Measurements from ENCODE around the gene SMIM45.
A peak's percentile ranks its signal among the peaks of the same experiment; 100 is the strongest.

SMIM45 gene

GRCh38 chr22:41968601-41969000 lies 16.7 kb downstream of the SMIM45 start:
- TF ChIP-seq TAF7 (optimal IDR thresholded peaks at IDR 0.05; ENCODE audit: borderline replicate concordance, low read depth, low read length): no peak
- Histone ChIP-seq H3K4me2 (ENCODE audit: insufficient read depth in 1 of 2, low read depth in 2 of 2, low read length in 2 of 2) (no peak overlapping the region), H2AFZ (ENCODE audit: low read length) (no peak overlapping the region), H3K79me2 (ENCODE audit: control insufficient read depth in 1 of 2, insufficient read depth in 2 of 2, low read length in 2 of 2) (no peaks in the 10 kb centered on the region), H3K18ac (ENCODE audit: extremely low read depth, low read length) (no peak overlapping the region), H3K9ac (replicated peaks in 1 of 4; ENCODE audit: extremely low read depth in 1 of 4, low read depth in 3 of 4, low read length in 3 of 4) (no peak overlapping the region), H3K23ac (ENCODE audit: insufficient read length) (no peak overlapping the region), H2BK120ac (replicated peaks; ENCODE audit: low read depth, low read length) (no peak overlapping the region), H4K8ac (ENCODE audit: extremely low read depth, insufficient read depth, low read length) (no peak overlapping the region), H2AK5ac (ENCODE audit: low read depth, low read length) (0 out of 2 replicates have a peak overlapping the region, but pooled peaks have one; percentile 14), H3K27me3 (replicated peaks in 1 of 4; ENCODE audit: control insufficient read depth in 3 of 4, extremely low read depth in 1 of 4, insufficient read depth in 3 of 4, low read length in 3 of 4) (peaks cover 0 to 3% (median 1%) of the 10 kb centered on the region in 4 experiments; a peak in 4 of 7 replicates), H3K9me3 (ENCODE audit: insufficient read depth in 2 of 2, low read depth in 1 of 2, low read length in 1 of 2) (no peaks in the 10 kb centered on the region), H2BK12ac (ENCODE audit: low read depth, low read length) (no peak overlapping the region), H2BK5ac (ENCODE audit: low read depth, low read length) (no peak overlapping the region), H3K4me3 (ENCODE audit: extremely low read depth in 1 of 4, insufficient read depth in 2 of 4, low read depth in 3 of 4, low read length in 4 of 4) (no peak overlapping the region), H2BK20ac (ENCODE audit: low read length) (no peak overlapping the region), H4K20me1 (replicated peaks in 1 of 2; ENCODE audit: control insufficient read depth in 1 of 2, insufficient read depth in 2 of 2, low read length in 2 of 2) (no peaks in the 10 kb centered on the region), H3K79me1 (ENCODE audit: low read depth, low read length) (no peaks in the 10 kb centered on the region), H3K56ac (replicated peaks; ENCODE audit: insufficient read length, low read depth, low read length) (no peak overlapping the region), H3K27ac (ENCODE audit: low read depth, low read length) (no peak overlapping the region), H3K4me1 (replicated peaks in 1 of 4; ENCODE audit: control insufficient read depth in 3 of 4, insufficient read depth in 4 of 4, low read length in 3 of 4) (peaks cover 1 to 18% (median 4%) of the 10 kb centered on the region in 4 experiments; a peak in 6 of 7 replicates), H3K14ac (ENCODE audit: insufficient read length) (no peak overlapping the region), H4K5ac (ENCODE audit: insufficient read length, low read depth, low read length) (no peak overlapping the region), H3K4ac (replicated peaks; ENCODE audit: insufficient read length, low read depth, low read length) (no peak overlapping the region), H2BK15ac (ENCODE audit: low read length) (0 out of 2 replicates have a peak overlapping the region, but pooled peaks have one; percentile 14), H3K23me2 (ENCODE audit: low read depth, low read length) (no peaks in the 10 kb centered on the region), H4K91ac (replicated peaks; ENCODE audit: insufficient read length, low read length) (no peak overlapping the region), H3K36me3 (ENCODE audit: control insufficient read depth in 2 of 4, insufficient read depth in 4 of 4, low read length in 3 of 4) (no peaks in the 10 kb centered on the region)
- WGBS, 2 experiments (ENCODE audit: extremely low coverage in 1 of 2, insufficient coverage in 1 of 2, insufficient read length in 1 of 2, insufficient replicate concordance in 2 of 2, low coverage in 1 of 2, low lambda C conversion rate in 2 of 2, missing lambda C conversion rate in 1 of 2): 82% methylated on average over 9 of the region's 9 CpGs; no CpG with 5 or more reads in 1 of the 2 experiments
- FAIRE-seq: no peak
- DNase-seq (ENCODE audit: low read depth in 1 of 2, low spot score in 2 of 2): no peak
- ChIA-PET POLR2A (ENCODE audit: partially characterized antibody) (interaction anchor here (1.2 to 3.8 kb wide), 3 partner anchors 9 to 122 kb away, joined by 3 to 13 read pairs (median 3); partner anchors contain the start of gene NDUFA6), CTCF (ENCODE audit: partially characterized antibody) (interaction anchor here (0.8 to 10.8 kb wide), 13 partner anchors 9 to 476 kb away, joined by 3 to 116 read pairs (median 4); partner anchors contain the start of genes NDUFA6 and SMDT1)

All from H1 (cell line).